Urinary bladder (tissue), 4 donors: ENCODE data around the gene USF3. TPM values are rescaled to one million over a fixed set of nuclear protein-coding genes. Genes with fewer than 3 reads are reported as not detected.

Experiments used
- DNase-seq: peaks from one replicate; pipeline ENCODE4 v3.0.0-alpha.2; 2015; ENCODE audit errors: extremely low spot score
- H3K27ac ChIP-seq: one replicate; pipeline ENCODE4 v1.5.1; 2013; ENCODE audit warnings: low read depth, mild to moderate bottlenecking, moderate library complexity
- H3K36me3 ChIP-seq: one replicate; pipeline ENCODE4 v1.6.1; 2013; ENCODE audit warnings: mild to moderate bottlenecking, moderate library complexity; ENCODE audit not compliant: insufficient read depth
- H3K4me1 ChIP-seq: one replicate; pipeline ENCODE4 v1.6.1; 2013; ENCODE audit warnings: mild to moderate bottlenecking, moderate library complexity; ENCODE audit not compliant: insufficient read depth
- H3K4me3 ChIP-seq: one replicate; pipeline ENCODE4 v1.5.1; 2013; ENCODE audit warnings: low read depth, low read length
- WGBS: extraction: QIAGEN DNeasy Blood & Tissue Kit; methylation state at CpG from one replicate; pipeline ENCODE4 v1.1.7; 2013; 5-methylcytosine and 5-hydroxymethylcytosine counted together
- polyA plus RNA-seq: library from polyadenylated mRNA; stranded (reverse); fragments of 200-250 nt; gene quantifications from one replicate; pipeline ENCODE4 v1.2.3, GENCODE V29; 2013
- small RNA-seq: library from RNA; depleted of rRNA; stranded (forward); fragments of <200 nt; gene quantifications from one replicate; pipeline ENCODE3, GENCODE V24; 2014
- total RNA-seq: library from RNA; depleted of rRNA; stranded (reverse); fragments of >200 nt; gene quantifications from one replicate; pipeline ENCODE4 v1.2.3, GENCODE V29; 2014
- donor health status: healthy with polysubstance abuse.
- donor health status: healthy.

The USF3 gene
- total and polyA plus RNA-seq, 2 donors, result 5.3 to 15.1 TPM

- Histone ChIP-seq H3K36me3 (no peaks in the 10 kb centered on the region), H3K4me3 (no peak overlapping the region), H3K27ac (no peak overlapping the region), H3K4me1 (peaks cover 2% of the 10 kb centered on the region)
- 89% methylated on average over 11 of the region's 11 CpGs for WGBS
- no peak for DNase-seq
Observed at GRCh38 chr3:113602836-113603235, 93.6 kb downstream of the USF3 start.

GRCh38 chr3:113602256-113602655 lies 94.2 kb downstream of the USF3 start:
- peaks cover 2% of the 10 kb centered on the region for H3K4me1 ChIP-seq
- 95% methylated on average over 2 of the region's 2 CpGs for WGBS
- no peak for DNase-seq
- H3K4me3 ChIP-seq, result no peak overlapping the region
- no peaks in the 10 kb centered on the region for H3K36me3 ChIP-seq
- no peak overlapping the region for H3K27ac ChIP-seq

- no peaks in the 10 kb centered on the region for H3K36me3 ChIP-seq
- H3K27ac ChIP-seq, result no peak overlapping the region
- 89% methylated on average over 2 of the region's 2 CpGs for WGBS
- no peaks in the 10 kb centered on the region for H3K4me1 ChIP-seq
- no peak for DNase-seq
- H3K4me3 ChIP-seq, result no peak overlapping the region
Observed at GRCh38 chr3:113601240-113601639, 95.2 kb downstream of the USF3 start.

GRCh38 chr3:113600418-113601182 lies 95.8 kb downstream of the USF3 start:
- H3K4me3 ChIP-seq, result no peak overlapping the region
- WGBS, result 65% methylated on average over 2 of the region's 2 CpGs
- no peaks in the 10 kb centered on the region for H3K36me3 ChIP-seq
- no peaks in the 10 kb centered on the region for H3K4me1 ChIP-seq
- DNase-seq, result no peak
- H3K27ac ChIP-seq, result no peak overlapping the region

Small RNA genes lying within 50 kb of the gene (small RNA-seq; reads per million reads assigned to genes)
- not detected for gene RN7SL767P

Other genes with a start within 250 kb of the USF3 start
- gene SPICE1, start 181.5 kb downstream of the USF3 start, total RNA-seq, result 68.3 TPM
- 7.0 TPM for gene SPICE1, start 181.5 kb downstream of the USF3 start, polyA plus RNA-seq
- 25.7 TPM for gene SIDT1, start 164.1 kb downstream of the USF3 start, total RNA-seq
- gene SIDT1, start 164.1 kb downstream of the USF3 start, polyA plus RNA-seq, result 2.2 TPM
- gene NAA50, start 49.6 kb upstream of the USF3 start, total RNA-seq, result 108 TPM
- 81.9 TPM for gene NAA50, start 49.6 kb upstream of the USF3 start, polyA plus RNA-seq
- 55.0 TPM for gene ATP6V1A, start 50.4 kb upstream of the USF3 start, total RNA-seq
- 14.2 TPM for gene ATP6V1A, start 50.4 kb upstream of the USF3 start, polyA plus RNA-seq
- gene GRAMD1C, start 142.1 kb upstream of the USF3 start, total RNA-seq, result 14.3 TPM
- 2.3 TPM for gene GRAMD1C, start 142.1 kb upstream of the USF3 start, polyA plus RNA-seq